ENCODE data around the gene LETM1. TPM values are rescaled to one million over a fixed set of nuclear protein-coding genes. Genes with fewer than 3 reads are reported as not detected.

Gene LETM1
- total and polyA plus RNA-seq, 4 donors, result 12.2 to 46.9 (median 24.1) TPM

- Histone ChIP-seq H3K36me3 (ENCODE audit: control insufficient read depth in 4 of 4, insufficient read depth in 3 of 4, low read depth in 1 of 4, low read length in 3 of 4) (peaks cover 8 to 57% (median 24%) of the 10 kb centered on the region in 4 donors), H3K27me3 (ENCODE audit: control insufficient read depth in 4 of 4, insufficient read depth in 4 of 4, low read length in 3 of 4) (no peaks in the 10 kb centered on the region), H3K4me1 (ENCODE audit: control insufficient read depth in 4 of 4, insufficient read depth in 4 of 4, low read length in 3 of 4) (no peaks in the 10 kb centered on the region), H3K9me3 (ENCODE audit: control insufficient read depth in 4 of 4, low read length in 3 of 4) (no peaks in the 10 kb centered on the region), H3K27ac (ENCODE audit: low read depth in 1 of 2, low read length in 2 of 2) (no peak overlapping the region), H3K4me3 (ENCODE audit: low read depth in 1 of 3, low read length in 3 of 3) (no peak overlapping the region), H3K9ac (ENCODE audit: low read depth in 1 of 2, low read length in 2 of 2) (no peak overlapping the region)
- WGBS, result 91% methylated on average over 19 of the region's 19 CpGs
- TF ChIP-seq HNF4G (IDR thresholded peaks at IDR 0.05) (no peak), FOXA2 (IDR thresholded peaks at IDR 0.05) (no peak), JUND (IDR thresholded peaks at IDR 0.05) (no peak), NR2F2 (IDR thresholded peaks at IDR 0.05) (no peak), ZBTB33 (IDR thresholded peaks at IDR 0.05) (no peak), RAD21 (IDR thresholded peaks at IDR 0.05) (no peak), ATF3 (IDR thresholded peaks at IDR 0.05) (no peak), YY1 (IDR thresholded peaks at IDR 0.05) (no peak), GABPA (IDR thresholded peaks at IDR 0.05 in 1 of 2, conservative IDR thresholded peaks at IDR 0.05 in 1 of 2) (no peak), TAF1 (conservative IDR thresholded peaks at IDR 0.05) (no peak), SP1 (IDR thresholded peaks at IDR 0.05) (no peak)
- TF ChIP-seq, protein P1, sequence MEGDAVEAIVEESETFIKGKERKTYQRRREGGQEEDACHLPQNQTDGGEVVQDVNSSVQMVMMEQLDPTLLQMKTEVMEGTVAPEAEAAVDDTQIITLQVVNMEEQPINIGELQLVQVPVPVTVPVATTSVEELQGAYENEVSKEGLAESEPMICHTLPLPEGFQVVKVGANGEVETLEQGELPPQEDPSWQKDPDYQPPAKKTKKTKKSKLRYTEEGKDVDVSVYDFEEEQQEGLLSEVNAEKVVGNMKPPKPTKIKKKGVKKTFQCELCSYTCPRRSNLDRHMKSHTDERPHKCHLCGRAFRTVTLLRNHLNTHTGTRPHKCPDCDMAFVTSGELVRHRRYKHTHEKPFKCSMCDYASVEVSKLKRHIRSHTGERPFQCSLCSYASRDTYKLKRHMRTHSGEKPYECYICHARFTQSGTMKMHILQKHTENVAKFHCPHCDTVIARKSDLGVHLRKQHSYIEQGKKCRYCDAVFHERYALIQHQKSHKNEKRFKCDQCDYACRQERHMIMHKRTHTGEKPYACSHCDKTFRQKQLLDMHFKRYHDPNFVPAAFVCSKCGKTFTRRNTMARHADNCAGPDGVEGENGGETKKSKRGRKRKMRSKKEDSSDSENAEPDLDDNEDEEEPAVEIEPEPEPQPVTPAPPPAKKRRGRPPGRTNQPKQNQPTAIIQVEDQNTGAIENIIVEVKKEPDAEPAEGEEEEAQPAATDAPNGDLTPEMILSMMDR (IDR thresholded peaks at IDR 0.05; ENCODE audit: low read depth, low read length, missing input control), result no peak
- TF ChIP-seq, protein P2, sequence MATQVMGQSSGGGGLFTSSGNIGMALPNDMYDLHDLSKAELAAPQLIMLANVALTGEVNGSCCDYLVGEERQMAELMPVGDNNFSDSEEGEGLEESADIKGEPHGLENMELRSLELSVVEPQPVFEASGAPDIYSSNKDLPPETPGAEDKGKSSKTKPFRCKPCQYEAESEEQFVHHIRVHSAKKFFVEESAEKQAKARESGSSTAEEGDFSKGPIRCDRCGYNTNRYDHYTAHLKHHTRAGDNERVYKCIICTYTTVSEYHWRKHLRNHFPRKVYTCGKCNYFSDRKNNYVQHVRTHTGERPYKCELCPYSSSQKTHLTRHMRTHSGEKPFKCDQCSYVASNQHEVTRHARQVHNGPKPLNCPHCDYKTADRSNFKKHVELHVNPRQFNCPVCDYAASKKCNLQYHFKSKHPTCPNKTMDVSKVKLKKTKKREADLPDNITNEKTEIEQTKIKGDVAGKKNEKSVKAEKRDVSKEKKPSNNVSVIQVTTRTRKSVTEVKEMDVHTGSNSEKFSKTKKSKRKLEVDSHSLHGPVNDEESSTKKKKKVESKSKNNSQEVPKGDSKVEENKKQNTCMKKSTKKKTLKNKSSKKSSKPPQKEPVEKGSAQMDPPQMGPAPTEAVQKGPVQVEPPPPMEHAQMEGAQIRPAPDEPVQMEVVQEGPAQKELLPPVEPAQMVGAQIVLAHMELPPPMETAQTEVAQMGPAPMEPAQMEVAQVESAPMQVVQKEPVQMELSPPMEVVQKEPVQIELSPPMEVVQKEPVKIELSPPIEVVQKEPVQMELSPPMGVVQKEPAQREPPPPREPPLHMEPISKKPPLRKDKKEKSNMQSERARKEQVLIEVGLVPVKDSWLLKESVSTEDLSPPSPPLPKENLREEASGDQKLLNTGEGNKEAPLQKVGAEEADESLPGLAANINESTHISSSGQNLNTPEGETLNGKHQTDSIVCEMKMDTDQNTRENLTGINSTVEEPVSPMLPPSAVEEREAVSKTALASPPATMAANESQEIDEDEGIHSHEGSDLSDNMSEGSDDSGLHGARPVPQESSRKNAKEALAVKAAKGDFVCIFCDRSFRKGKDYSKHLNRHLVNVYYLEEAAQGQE (IDR thresholded peaks at IDR 0.05), result no peak
- TF ChIP-seq, protein P3, sequence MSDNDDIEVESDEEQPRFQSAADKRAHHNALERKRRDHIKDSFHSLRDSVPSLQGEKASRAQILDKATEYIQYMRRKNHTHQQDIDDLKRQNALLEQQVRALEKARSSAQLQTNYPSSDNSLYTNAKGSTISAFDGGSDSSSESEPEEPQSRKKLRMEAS (IDR thresholded peaks at IDR 0.05), result no peak
- DNase-seq (ENCODE audit: low spot score), result no peak
These were observed 30.6 kb downstream of the LETM1 start for GRCh38 chr4:1825326-1825725.

DNA sequence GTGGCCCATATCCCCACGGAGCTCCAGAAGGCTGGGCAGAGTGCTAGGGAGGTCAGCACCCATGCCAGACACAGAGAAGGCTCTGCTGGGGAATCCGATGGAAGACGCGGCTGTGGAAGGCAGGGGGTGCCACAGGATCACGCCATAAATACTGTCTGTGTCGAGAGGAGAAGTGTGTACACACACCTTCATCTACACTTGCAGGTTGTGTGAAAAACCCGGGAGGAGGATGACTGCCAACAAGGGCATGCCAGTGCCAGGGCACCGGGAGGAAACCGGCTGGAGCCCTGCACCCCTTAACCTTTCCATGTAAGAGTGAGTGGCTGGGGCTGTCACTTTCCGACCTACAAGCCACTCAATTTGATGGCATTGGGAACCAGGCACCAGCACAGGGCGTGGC lies 31.2 kb downstream of the LETM1 start:
- Histone ChIP-seq H3K4me1 (ENCODE audit: control insufficient read depth in 4 of 4, insufficient read depth in 4 of 4, low read length in 3 of 4) (peaks cover 0 to 2% (median under 1%) of the 10 kb centered on the region in 4 donors), H3K36me3 (ENCODE audit: control insufficient read depth in 4 of 4, insufficient read depth in 3 of 4, low read depth in 1 of 4, low read length in 3 of 4) (peaks cover 8 to 55% (median 24%) of the 10 kb centered on the region in 4 donors), H3K9ac (ENCODE audit: low read depth in 1 of 2, low read length in 2 of 2) (no peak overlapping the region), H3K4me3 (ENCODE audit: low read depth in 1 of 3, low read length in 3 of 3) (no peak overlapping the region), H3K9me3 (ENCODE audit: control insufficient read depth in 4 of 4, low read length in 3 of 4) (no peaks in the 10 kb centered on the region), H3K27ac (ENCODE audit: low read depth in 1 of 2, low read length in 2 of 2) (no peak overlapping the region), H3K27me3 (ENCODE audit: control insufficient read depth in 4 of 4, insufficient read depth in 4 of 4, low read length in 3 of 4) (no peaks in the 10 kb centered on the region)
- WGBS, result 93% methylated on average over 11 of the region's 11 CpGs
- no peak for DNase-seq (ENCODE audit: low spot score)
- TF ChIP-seq, protein P2 (IDR thresholded peaks at IDR 0.05), result no peak
- TF ChIP-seq HNF4G (IDR thresholded peaks at IDR 0.05) (no peak), RAD21 (IDR thresholded peaks at IDR 0.05) (no peak), HNF4A (conservative IDR thresholded peaks at IDR 0.05) (no peak), TAF1 (conservative IDR thresholded peaks at IDR 0.05) (no peak), JUND (IDR thresholded peaks at IDR 0.05) (no peak), SP1 (IDR thresholded peaks at IDR 0.05) (no peak), FOXA1 (IDR thresholded peaks at IDR 0.05) (no peak), NR2F2 (IDR thresholded peaks at IDR 0.05) (no peak), ATF3 (IDR thresholded peaks at IDR 0.05) (no peak), RXRA (IDR thresholded peaks at IDR 0.05) (no peak), FOXA2 (IDR thresholded peaks at IDR 0.05) (no peak), YY1 (IDR thresholded peaks at IDR 0.05) (no peak)
- TF ChIP-seq, protein P3 (IDR thresholded peaks at IDR 0.05), result no peak

All from liver (tissue), 9 donors.